GM21367 (cell line): Measurements from ENCODE around the gene NOXA1.

ENCODE experiments used
- ATAC-seq: cut with Tn5 transposase; IDR thresholded peaks from one replicate; pipeline ENCODE4 v1.9.1; 2021; ENCODE audit not compliant: unreplicated experiment

Gene NOXA1

GRCh38 chr9:137387891-137388560 is 35.2 kb upstream of the NOXA1 start:
- ATAC-seq = no peak

- no peak for ATAC-seq
These were observed 34.4 kb upstream of the NOXA1 start for GRCh38 chr9:137388589-137389427.

- ATAC-seq = no peak
These were observed 33.8 kb upstream of the NOXA1 start for GRCh38 chr9:137389428-137389746.

- no peak for ATAC-seq
These were observed 32.4 kb upstream of the NOXA1 start for GRCh38 chr9:137390553-137391410.

GRCh38 chr9:137391411-137391754 is 31.8 kb upstream of the NOXA1 start:
- ATAC-seq = no peak

- no peak for ATAC-seq
These were observed 30.8 kb upstream of the NOXA1 start for GRCh38 chr9:137392232-137393007.

GRCh38 chr9:137393176-137394150 is 29.7 kb upstream of the NOXA1 start:
- no peak for ATAC-seq

GRCh38 chr9:137394866-137395665 is 28.1 kb upstream of the NOXA1 start:
- no peak for ATAC-seq

GRCh38 chr9:137395666-137396010 is 27.6 kb upstream of the NOXA1 start:
- ATAC-seq = no peak

- no peak for ATAC-seq
These were observed 27.0 kb upstream of the NOXA1 start for GRCh38 chr9:137396227-137396626.

GRCh38 chr9:137396634-137397367 is 26.4 kb upstream of the NOXA1 start:
- no peak for ATAC-seq

GRCh38 chr9:137397675-137398423 is 25.3 kb upstream of the NOXA1 start:
- no peak for ATAC-seq

- no peak for ATAC-seq
These were observed 24.4 kb upstream of the NOXA1 start for GRCh38 chr9:137398561-137399468.

GRCh38 chr9:137402746-137403145 is 20.4 kb upstream of the NOXA1 start:
- ATAC-seq = no peak

GRCh38 chr9:137403269-137403668 is 19.9 kb upstream of the NOXA1 start:
- ATAC-seq = no peak

GRCh38 chr9:137404961-137405567 is 18.1 kb upstream of the NOXA1 start:
- ATAC-seq = no peak
